ENCODE results near the gene PRKAA1.

The PRKAA1 gene

DNA sequence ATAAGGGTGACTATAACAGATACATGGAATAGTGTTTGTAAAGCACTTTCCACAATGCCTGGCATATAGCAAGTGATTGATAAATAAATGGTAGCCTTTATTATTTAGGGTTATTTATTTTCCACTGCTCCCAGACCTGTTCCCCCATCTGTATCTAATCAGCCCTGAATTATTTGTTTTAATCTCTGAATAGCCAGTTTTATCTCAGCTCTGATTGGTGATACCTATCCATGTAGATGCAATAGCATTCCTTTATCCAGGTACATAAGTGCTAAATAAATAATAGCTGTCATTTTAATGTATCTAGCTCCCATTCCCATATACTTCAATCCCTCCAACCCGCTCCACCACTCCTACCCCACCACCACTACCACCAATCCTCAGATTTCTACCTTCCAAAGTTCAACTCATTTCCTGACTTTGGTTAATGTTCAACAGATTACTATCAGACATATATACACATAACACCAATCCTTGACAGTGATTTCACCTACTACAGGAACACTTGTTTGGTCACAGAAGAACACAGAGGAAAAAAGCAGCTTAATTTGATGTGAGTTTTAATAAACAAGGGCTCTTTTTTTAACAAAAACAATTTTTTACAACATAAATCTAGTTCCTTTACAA, 14.0 kb downstream of the PRKAA1 start:
- Histone ChIP-seq H3K23ac (ENCODE audit: low read depth, low read length, poor library complexity) (no peak overlapping the region), H3K36me3 (replicated peaks in 1 of 2; ENCODE audit: control insufficient read depth in 2 of 2, insufficient read depth in 2 of 2, low read length in 2 of 2) (peaks cover 0 to 3% of the 10 kb centered on the region in 2 donors), H3K27me3 (ENCODE audit: control insufficient read depth in 3 of 3, insufficient read depth in 3 of 3, low read depth in 1 of 3, low read length in 3 of 3) (no peaks in the 10 kb centered on the region), H2AK5ac (ENCODE audit: low read depth, low read length) (no peak overlapping the region), H3K27ac (replicated peaks; ENCODE audit: low read length) (no peak overlapping the region), H3K4ac (ENCODE audit: low read length) (no peak overlapping the region), H2AFZ (ENCODE audit: low read length) (no peak overlapping the region), H2BK12ac (ENCODE audit: low read length) (no peak overlapping the region), H3K9ac (ENCODE audit: low read depth, low read length, poor library complexity) (no peak overlapping the region), H3K18ac (ENCODE audit: low read length) (no peak overlapping the region), H2BK15ac (ENCODE audit: low read length) (no peak overlapping the region), H3K14ac (ENCODE audit: low read length) (no peak overlapping the region), H4K91ac (ENCODE audit: low read depth, low read length, poor library complexity) (no peak overlapping the region), H2BK120ac (ENCODE audit: low read depth, low read length) (no peak overlapping the region), H3K4me2 (ENCODE audit: insufficient read depth, low read length, poor library complexity, severe bottlenecking) (no peak overlapping the region), H2BK5ac (ENCODE audit: low read length) (no peak overlapping the region), H4K8ac (ENCODE audit: low read depth, low read length) (no peak overlapping the region), H3K4me1 (ENCODE audit: control insufficient read depth in 2 of 2, insufficient read depth in 1 of 2, low read depth in 1 of 2, low read length in 2 of 2) (no peaks in the 10 kb centered on the region), H3K9me3 (replicated peaks in 1 of 2; ENCODE audit: control insufficient read depth in 2 of 2, insufficient read depth in 1 of 2, low read depth in 1 of 2, low read length in 2 of 2) (peaks cover 0 to 14% of the 10 kb centered on the region in 2 donors), H3K79me1 (ENCODE audit: low read depth, low read length) (peaks cover 6% of the 10 kb centered on the region), H3K4me3 (ENCODE audit: low read length in 2 of 2) (no peak overlapping the region)
- WGBS, 2 donors (ENCODE audit: extremely low coverage in 2 of 2, insufficient read length in 2 of 2, insufficient replicate concordance in 1 of 2), result 100% methylated on average over 1 of the region's 1 CpG; no CpG with 5 or more reads in 1 of the 2 donors
- DNase-seq (ENCODE audit: low spot score), result no peak

DNA sequence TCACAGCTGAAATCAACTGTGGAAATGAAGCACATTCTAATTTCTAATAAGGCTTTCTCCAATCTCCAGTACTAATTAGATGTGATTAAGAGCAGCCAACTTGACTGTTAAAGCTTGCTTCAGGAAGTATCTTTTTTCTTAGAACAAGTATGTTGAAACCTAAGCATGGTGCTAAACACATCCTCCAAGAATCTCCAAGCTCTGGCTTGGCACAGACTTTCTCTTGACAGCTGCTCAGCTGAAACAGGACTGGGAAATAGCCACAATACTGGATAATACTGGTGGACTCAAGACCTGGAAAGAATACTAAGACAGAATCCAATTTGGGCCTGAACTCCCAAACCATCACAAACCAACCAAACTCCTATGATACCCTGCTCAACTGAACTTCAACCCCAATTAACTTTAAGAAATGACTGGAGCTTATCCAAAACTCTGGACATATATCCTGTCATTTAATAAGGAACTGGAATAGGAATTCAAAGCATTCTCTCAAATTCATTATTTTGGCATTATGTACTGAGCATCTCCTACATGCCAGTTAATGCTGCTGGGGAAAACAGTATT, 16.2 kb downstream of the PRKAA1 start:
- H3K14ac ChIP-seq (ENCODE audit: low read length), result no peak overlapping the region
- H2AK5ac ChIP-seq (ENCODE audit: low read depth, low read length), result no peak overlapping the region
- no peak overlapping the region for H4K8ac ChIP-seq (ENCODE audit: low read depth, low read length)
- H2BK120ac ChIP-seq (ENCODE audit: low read depth, low read length), result no peak overlapping the region
- H3K79me1 ChIP-seq (ENCODE audit: low read depth, low read length), result peaks cover 2% of the 10 kb centered on the region
- no peak overlapping the region for H3K18ac ChIP-seq (ENCODE audit: low read length)
- no peak overlapping the region for H2AFZ ChIP-seq (ENCODE audit: low read length)
- no peak overlapping the region for H2BK12ac ChIP-seq (ENCODE audit: low read length)
- H3K4ac ChIP-seq (ENCODE audit: low read length), result no peak overlapping the region
- H3K9ac ChIP-seq (ENCODE audit: low read depth, low read length, poor library complexity), result no peak overlapping the region
- no peaks in the 10 kb centered on the region for H3K27me3 ChIP-seq (ENCODE audit: control insufficient read depth in 3 of 3, insufficient read depth in 3 of 3, low read depth in 1 of 3, low read length in 3 of 3)
- H3K27ac ChIP-seq (replicated peaks; ENCODE audit: low read length), result no peak overlapping the region
- H3K23ac ChIP-seq (ENCODE audit: low read depth, low read length, poor library complexity), result no peak overlapping the region
- peaks cover 0 to 3% of the 10 kb centered on the region in 2 donors for H3K9me3 ChIP-seq (replicated peaks in 1 of 2; ENCODE audit: control insufficient read depth in 2 of 2, insufficient read depth in 1 of 2, low read depth in 1 of 2, low read length in 2 of 2)
- H2BK5ac ChIP-seq (ENCODE audit: low read length), result no peak overlapping the region
- no peak overlapping the region for H3K4me2 ChIP-seq (ENCODE audit: insufficient read depth, low read length, poor library complexity, severe bottlenecking)
- H2BK15ac ChIP-seq (ENCODE audit: low read length), result no peak overlapping the region
- H3K4me3 ChIP-seq (ENCODE audit: low read length in 2 of 2), result no peak overlapping the region
- H3K36me3 ChIP-seq (replicated peaks in 1 of 2; ENCODE audit: control insufficient read depth in 2 of 2, insufficient read depth in 2 of 2, low read length in 2 of 2), result peaks cover 0 to 5% of the 10 kb centered on the region in 2 donors
- DNase-seq (ENCODE audit: low spot score), result no peak
- H4K91ac ChIP-seq (ENCODE audit: low read depth, low read length, poor library complexity), result no peak overlapping the region
- no peaks in the 10 kb centered on the region for H3K4me1 ChIP-seq (ENCODE audit: control insufficient read depth in 2 of 2, insufficient read depth in 1 of 2, low read depth in 1 of 2, low read length in 2 of 2)

DNA sequence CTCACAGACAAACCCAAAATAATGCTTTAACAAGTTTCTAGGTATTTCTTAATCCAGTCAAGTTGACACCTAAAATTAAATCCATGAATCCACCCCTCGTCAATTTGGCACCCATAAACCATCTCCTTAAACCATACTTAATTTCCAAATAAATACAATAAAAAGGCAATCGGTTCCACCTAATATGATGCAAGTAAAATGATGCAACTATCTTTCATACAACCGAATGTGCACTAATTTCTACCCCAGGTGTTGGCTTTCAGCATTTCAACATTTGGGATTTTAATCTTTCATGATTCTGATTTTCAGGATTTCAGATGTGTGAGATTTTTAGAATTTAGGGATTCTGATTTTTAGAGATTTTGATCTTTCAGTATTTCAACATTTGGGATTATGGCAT, 17.3 kb downstream of the PRKAA1 start:
- H3K27me3 ChIP-seq (ENCODE audit: control insufficient read depth in 3 of 3, insufficient read depth in 3 of 3, low read depth in 1 of 3, low read length in 3 of 3), result no peaks in the 10 kb centered on the region
- H3K27ac ChIP-seq (replicated peaks; ENCODE audit: low read length), result no peak overlapping the region
- H3K4me3 ChIP-seq (ENCODE audit: low read length in 2 of 2), result no peak overlapping the region
- H3K4ac ChIP-seq (ENCODE audit: low read length), result no peak overlapping the region
- peaks cover 1 to 14% of the 10 kb centered on the region in 2 donors for H3K36me3 ChIP-seq (replicated peaks in 1 of 2; ENCODE audit: control insufficient read depth in 2 of 2, insufficient read depth in 2 of 2, low read length in 2 of 2)
- no peak overlapping the region for H3K4me2 ChIP-seq (ENCODE audit: insufficient read depth, low read length, poor library complexity, severe bottlenecking)
- no peak overlapping the region for H3K9ac ChIP-seq (ENCODE audit: low read depth, low read length, poor library complexity)
- no peak overlapping the region for H2AK5ac ChIP-seq (ENCODE audit: low read depth, low read length)
- H3K18ac ChIP-seq (ENCODE audit: low read length), result no peak overlapping the region
- no peak overlapping the region for H2BK15ac ChIP-seq (ENCODE audit: low read length)
- no peak overlapping the region for H3K23ac ChIP-seq (ENCODE audit: low read depth, low read length, poor library complexity)
- no peak overlapping the region for H2AFZ ChIP-seq (ENCODE audit: low read length)
- no peak overlapping the region for H3K14ac ChIP-seq (ENCODE audit: low read length)
- H3K9me3 ChIP-seq (replicated peaks in 1 of 2; ENCODE audit: control insufficient read depth in 2 of 2, insufficient read depth in 1 of 2, low read depth in 1 of 2, low read length in 2 of 2), result no peaks in the 10 kb centered on the region
- H3K4me1 ChIP-seq (ENCODE audit: control insufficient read depth in 2 of 2, insufficient read depth in 1 of 2, low read depth in 1 of 2, low read length in 2 of 2), result no peaks in the 10 kb centered on the region
- H2BK5ac ChIP-seq (ENCODE audit: low read length), result no peak overlapping the region
- 100% methylated on average over 1 of the region's 3 CpGs; no CpG with 5 or more reads in 1 of the 2 donors for WGBS, 2 donors (ENCODE audit: extremely low coverage in 2 of 2, insufficient read length in 2 of 2, insufficient replicate concordance in 1 of 2)
- H4K91ac ChIP-seq (ENCODE audit: low read depth, low read length, poor library complexity), result no peak overlapping the region
- DNase-seq (ENCODE audit: low spot score), result no peak
- H3K79me1 ChIP-seq (ENCODE audit: low read depth, low read length), result peaks cover 2% of the 10 kb centered on the region
- no peak overlapping the region for H4K8ac ChIP-seq (ENCODE audit: low read depth, low read length)
- H2BK12ac ChIP-seq (ENCODE audit: low read length), result no peak overlapping the region
- H2BK120ac ChIP-seq (ENCODE audit: low read depth, low read length), result no peak overlapping the region

DNA sequence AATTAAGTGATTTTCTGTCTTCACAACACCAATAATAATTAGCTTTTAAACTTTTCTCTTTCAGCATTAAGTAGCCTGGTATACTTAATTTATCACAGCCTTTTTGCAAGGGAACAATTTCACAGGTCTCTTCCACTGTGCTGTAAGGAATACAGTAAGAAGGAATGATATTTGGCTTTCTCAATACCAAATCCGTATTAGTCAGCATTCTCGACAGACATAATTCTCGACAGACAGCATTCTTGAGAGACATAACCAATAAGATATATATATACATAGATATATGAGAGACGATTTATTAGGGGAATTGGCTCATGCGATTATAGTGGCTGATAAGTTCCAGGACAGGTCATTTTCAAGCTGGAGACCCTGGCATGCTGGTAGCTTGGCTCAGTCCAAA, 18.0 kb downstream of the PRKAA1 start:
- no peaks in the 10 kb centered on the region for H3K9me3 ChIP-seq (replicated peaks in 1 of 2; ENCODE audit: control insufficient read depth in 2 of 2, insufficient read depth in 1 of 2, low read depth in 1 of 2, low read length in 2 of 2)
- H2AFZ ChIP-seq (ENCODE audit: low read length), result no peak overlapping the region
- H3K23ac ChIP-seq (ENCODE audit: low read depth, low read length, poor library complexity), result no peak overlapping the region
- no peak overlapping the region for H2BK12ac ChIP-seq (ENCODE audit: low read length)
- no peaks in the 10 kb centered on the region for H3K4me1 ChIP-seq (ENCODE audit: control insufficient read depth in 2 of 2, insufficient read depth in 1 of 2, low read depth in 1 of 2, low read length in 2 of 2)
- H3K9ac ChIP-seq (ENCODE audit: low read depth, low read length, poor library complexity), result no peak overlapping the region
- no peak overlapping the region for H2BK5ac ChIP-seq (ENCODE audit: low read length)
- H2BK15ac ChIP-seq (ENCODE audit: low read length), result no peak overlapping the region
- H2BK120ac ChIP-seq (ENCODE audit: low read depth, low read length), result no peak overlapping the region
- H3K4me3 ChIP-seq (ENCODE audit: low read length in 2 of 2), result no peak overlapping the region
- no peak overlapping the region for H3K27ac ChIP-seq (replicated peaks; ENCODE audit: low read length)
- no peak overlapping the region for H3K18ac ChIP-seq (ENCODE audit: low read length)
- no peak overlapping the region for H2AK5ac ChIP-seq (ENCODE audit: low read depth, low read length)
- H3K36me3 ChIP-seq (replicated peaks in 1 of 2; ENCODE audit: control insufficient read depth in 2 of 2, insufficient read depth in 2 of 2, low read length in 2 of 2), result peaks cover 2 to 21% of the 10 kb centered on the region in 2 donors
- no CpG with 5 or more reads among the region's 5 CpGs for WGBS, 2 donors (ENCODE audit: extremely low coverage in 2 of 2, insufficient read length in 2 of 2, insufficient replicate concordance in 1 of 2)
- no peak overlapping the region for H3K4me2 ChIP-seq (ENCODE audit: insufficient read depth, low read length, poor library complexity, severe bottlenecking)
- H4K91ac ChIP-seq (ENCODE audit: low read depth, low read length, poor library complexity), result no peak overlapping the region
- H4K8ac ChIP-seq (ENCODE audit: low read depth, low read length), result no peak overlapping the region
- DNase-seq (ENCODE audit: low spot score), result no peak
- no peak overlapping the region for H3K4ac ChIP-seq (ENCODE audit: low read length)
- H3K27me3 ChIP-seq (ENCODE audit: control insufficient read depth in 3 of 3, insufficient read depth in 3 of 3, low read depth in 1 of 3, low read length in 3 of 3), result no peaks in the 10 kb centered on the region
- peaks cover 2% of the 10 kb centered on the region for H3K79me1 ChIP-seq (ENCODE audit: low read depth, low read length)
- no peak overlapping the region for H3K14ac ChIP-seq (ENCODE audit: low read length)

Data from neuronal stem cell (in vitro differentiated cells).